Mucosa of rectum (tissue), 2 donors: ENCODE measurements around the gene SLC16A8.
"Not testable (repeated sequence)": the region's sequence is repeated elsewhere in the genome, so short reads cannot be mapped to it uniquely, and the experiment has no call there.

Experiments used
- H3K27ac ChIP-seq, 2 donors: one replicate each; pipeline ENCODE4 v1.7.0; 2013; ENCODE audit warnings: inconsistent platforms in 2 of 2, low read depth in 2 of 2, low read length in 2 of 2
- H3K27me3 ChIP-seq, 2 donors: one replicate each; pipeline ENCODE4 v1.7.0; 2013; ENCODE audit warnings: low read length in 2 of 2; ENCODE audit not compliant: control insufficient read depth in 2 of 2, insufficient read depth in 2 of 2
- H3K36me3 ChIP-seq, 2 donors: one replicate each; pipeline ENCODE4 v1.7.0; 2013; ENCODE audit warnings: low read length in 2 of 2; ENCODE audit not compliant: control insufficient read depth in 2 of 2, insufficient read depth in 2 of 2
- H3K4me1 ChIP-seq, 2 donors: one replicate each; pipeline ENCODE4 v1.7.0; 2013; ENCODE audit warnings: low read length in 2 of 2, mild to moderate bottlenecking in 1 of 2; ENCODE audit not compliant: control insufficient read depth in 2 of 2, insufficient read depth in 2 of 2
- H3K4me3 ChIP-seq, 2 donors: one replicate each; pipeline ENCODE4 v1.7.0; 2013; ENCODE audit warnings: low read length in 2 of 2
- H3K9ac ChIP-seq, 2 donors: one replicate each; pipeline ENCODE4 v1.7.0; 2013; ENCODE audit warnings: low read length in 2 of 2, low read depth in 1 of 2, mild to moderate bottlenecking in 1 of 2
- H3K9me3 ChIP-seq, 2 donors: one replicate each; pipeline ENCODE4 v1.7.0; 2013; ENCODE audit warnings: low read length in 2 of 2; ENCODE audit not compliant: control insufficient read depth in 2 of 2
- donor health status: healthy.
- donor health status: Normal muscosa, but diverticular disease.

SLC16A8 gene

DNA sequence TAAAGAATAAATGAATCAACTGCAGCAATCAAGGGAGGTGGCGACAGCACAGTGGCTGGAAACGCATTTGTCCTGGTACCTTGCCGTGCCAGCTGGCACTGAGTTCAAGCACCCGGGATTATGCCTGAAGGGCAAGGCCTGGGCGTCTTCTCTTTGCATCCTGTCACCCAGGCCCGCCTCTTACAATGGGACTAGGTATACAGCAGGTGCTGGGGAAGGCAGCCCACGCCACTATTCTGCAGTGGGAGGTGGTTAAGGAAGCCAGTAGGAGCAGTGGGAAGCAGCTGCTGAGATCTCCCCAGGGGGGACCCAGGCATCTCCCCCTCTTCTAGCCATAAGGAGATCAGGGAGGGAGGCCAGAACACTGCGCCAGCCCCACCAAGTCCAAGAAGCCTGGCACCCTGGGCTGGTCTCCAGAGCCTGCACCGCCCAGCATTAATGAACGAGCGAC lies 41.8 kb upstream of the SLC16A8 start:
- Histone ChIP-seq H3K36me3 (peaks cover 2 to 15% of the 10 kb centered on the region in 2 donors), H3K27ac (no peak overlapping the region), H3K9ac (no peak overlapping the region), H3K27me3 (no peaks in the 10 kb centered on the region), H3K4me1 (no peaks in the 10 kb centered on the region), H3K9me3 (no peaks in the 10 kb centered on the region), H3K4me3 (no peak overlapping the region)

- H3K9ac ChIP-seq: no peak overlapping the region
- peaks cover 2 to 15% of the 10 kb centered on the region in 2 donors for H3K36me3 ChIP-seq
- H3K9me3 ChIP-seq: no peaks in the 10 kb centered on the region
- H3K27ac ChIP-seq: no peak overlapping the region
- H3K4me1 ChIP-seq: peaks cover 0 to 4% of the 10 kb centered on the region in 2 donors
- no peaks in the 10 kb centered on the region for H3K27me3 ChIP-seq
- H3K4me3 ChIP-seq: no peak overlapping the region
Observed at GRCh38 chr22:38125038-38125610, 41.1 kb upstream of the SLC16A8 start.

DNA sequence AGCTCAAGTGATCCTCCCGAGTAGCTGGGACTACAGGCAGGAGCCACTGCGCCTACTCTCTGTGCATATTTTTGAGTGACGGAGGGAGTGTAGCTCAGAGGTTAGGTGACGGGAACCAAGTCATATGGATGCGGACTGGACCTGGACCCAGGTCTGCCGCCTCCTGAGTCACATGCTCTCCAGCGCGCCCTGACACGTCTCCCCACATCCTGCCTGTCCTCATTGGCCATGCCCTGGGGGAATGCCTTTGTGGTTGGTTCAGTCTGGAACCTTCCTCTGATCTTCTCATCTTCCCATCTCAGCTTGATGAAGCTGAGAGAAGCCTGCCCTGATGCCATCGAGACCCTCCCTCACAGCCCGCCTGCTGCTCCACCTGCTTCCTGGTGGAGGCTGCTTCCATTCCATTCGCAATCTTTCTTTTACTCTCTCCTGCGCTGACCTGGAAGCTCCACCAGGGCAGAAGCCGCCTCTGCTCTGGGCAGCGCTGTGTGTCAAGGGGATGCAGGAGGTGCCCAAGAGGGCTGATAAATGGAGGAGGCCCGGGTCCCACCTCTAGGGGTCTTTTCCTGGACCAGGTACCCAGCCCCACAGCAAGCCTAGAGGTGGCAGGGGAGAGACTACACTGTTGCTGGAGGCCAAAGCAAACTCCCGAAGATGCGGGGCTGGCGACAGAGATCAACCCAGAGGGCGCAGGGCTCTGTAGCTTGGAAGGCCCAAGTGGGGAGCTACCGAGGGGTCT lies 40.4 kb upstream of the SLC16A8 start:
- H3K27me3 ChIP-seq: no peaks in the 10 kb centered on the region
- H3K36me3 ChIP-seq: peaks cover 2 to 15% of the 10 kb centered on the region in 2 donors
- H3K9ac ChIP-seq: no peak overlapping the region
- no peak overlapping the region for H3K4me3 ChIP-seq
- H3K4me1 ChIP-seq: peaks cover 0 to 5% of the 10 kb centered on the region in 2 donors
- H3K9me3 ChIP-seq: no peaks in the 10 kb centered on the region
- H3K27ac ChIP-seq: no peak overlapping the region

GRCh38 chr22:38122616-38123015 lies 38.6 kb upstream of the SLC16A8 start:
- Histone ChIP-seq H3K27me3 (no peaks in the 10 kb centered on the region), H3K36me3 (peaks cover 2 to 12% of the 10 kb centered on the region in 2 donors), H3K27ac (no peak overlapping the region), H3K9ac (no peak overlapping the region), H3K4me1 (peaks cover 0 to 5% of the 10 kb centered on the region in 2 donors), H3K9me3 (no peaks in the 10 kb centered on the region), H3K4me3 (no peak overlapping the region)

DNA sequence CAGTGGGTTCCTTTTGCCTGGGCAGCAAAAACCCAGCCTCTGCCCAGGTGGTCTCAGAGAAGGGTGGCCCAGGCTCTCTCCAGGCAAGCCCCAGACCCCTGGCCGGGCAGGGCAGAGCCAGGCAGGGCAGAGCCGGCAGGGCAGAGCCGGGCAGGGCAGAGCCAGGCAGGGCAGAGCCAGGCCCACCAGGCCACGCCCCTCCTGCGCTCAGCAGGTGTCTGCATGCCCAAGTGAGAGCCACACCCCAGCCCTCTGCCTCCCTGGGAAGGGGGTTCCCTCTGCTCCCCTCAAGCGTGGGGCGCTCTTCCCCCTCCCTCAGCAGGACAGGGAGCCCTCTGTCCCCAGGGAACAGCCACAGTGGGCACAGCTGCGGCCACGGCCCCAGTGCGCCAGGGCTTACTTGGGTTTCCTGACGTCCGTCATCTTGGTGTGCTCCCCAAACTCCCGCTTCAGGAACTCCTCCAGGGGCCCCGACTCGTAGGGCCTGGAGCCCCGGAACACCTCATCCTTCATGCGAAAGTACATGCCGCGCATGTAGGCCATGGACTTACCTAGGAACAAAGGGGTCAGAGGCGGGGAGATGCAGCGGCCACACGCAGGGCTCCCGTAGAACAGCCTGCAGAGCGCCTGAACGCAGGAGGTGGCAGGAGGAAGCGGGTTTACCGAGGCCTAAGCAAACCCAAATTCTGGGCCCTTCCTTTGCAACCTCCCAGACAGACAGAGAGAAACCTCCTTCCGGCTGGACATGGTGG lies 36.6 kb upstream of the SLC16A8 start:
- no peaks in the 10 kb centered on the region for H3K9me3 ChIP-seq
- H3K4me1 ChIP-seq: peaks cover 0 to 5% of the 10 kb centered on the region in 2 donors
- H3K36me3 ChIP-seq: peaks cover 2 to 4% of the 10 kb centered on the region in 2 donors
- no peak overlapping the region for H3K4me3 ChIP-seq
- H3K27ac ChIP-seq: no peak overlapping the region
- H3K9ac ChIP-seq: no peak overlapping the region
- no peaks in the 10 kb centered on the region for H3K27me3 ChIP-seq

DNA sequence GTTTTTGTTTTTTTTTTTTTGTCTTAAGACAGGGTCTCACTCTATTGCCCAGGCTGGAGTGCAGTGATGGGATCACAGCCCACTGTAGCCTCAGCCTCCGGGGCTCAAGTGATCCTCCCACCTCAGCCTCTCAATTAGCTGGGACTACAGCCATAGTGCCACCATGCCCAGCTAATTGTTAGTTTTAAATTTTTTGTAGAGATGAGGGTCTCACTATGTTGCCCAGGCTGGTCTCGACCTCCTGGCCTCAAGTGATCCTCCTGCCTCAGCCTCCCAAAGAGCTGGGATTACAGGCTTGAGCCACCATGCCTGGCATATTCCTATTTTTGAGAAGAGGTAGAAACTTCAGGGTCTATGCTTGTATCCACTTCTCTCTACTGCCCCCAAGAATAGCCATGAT lies 34.8 kb upstream of the SLC16A8 start:
- H3K27ac ChIP-seq: not testable (repeated sequence)

GRCh38 chr22:38118182-38118581 lies 34.2 kb upstream of the SLC16A8 start:
- H3K4me3 ChIP-seq: no peak overlapping the region
- no peaks in the 10 kb centered on the region for H3K27me3 ChIP-seq
- H3K9ac ChIP-seq: no peak overlapping the region
- no peak overlapping the region for H3K27ac ChIP-seq
- no peaks in the 10 kb centered on the region for H3K9me3 ChIP-seq
- peaks cover 0 to 7% of the 10 kb centered on the region in 2 donors for H3K4me1 ChIP-seq
- H3K36me3 ChIP-seq: peaks cover 0 to 4% of the 10 kb centered on the region in 2 donors

More for the DNA sequence above, 34.8 kb upstream of the SLC16A8 start:
- not testable (repeated sequence) for H3K9ac ChIP-seq, H3K27me3 ChIP-seq, H3K4me3 ChIP-seq, H3K9me3 ChIP-seq, H3K4me1 ChIP-seq, H3K36me3 ChIP-seq

GRCh38 chr22:38117556-38117955 lies 33.6 kb upstream of the SLC16A8 start:
- not testable (repeated sequence) for H3K4me3 ChIP-seq, H3K36me3 ChIP-seq, H3K9ac ChIP-seq, H3K27me3 ChIP-seq, H3K27ac ChIP-seq, H3K9me3 ChIP-seq
- H3K4me1 ChIP-seq: peaks cover 2 to 11% of the 10 kb centered on the region in 2 donors

DNA sequence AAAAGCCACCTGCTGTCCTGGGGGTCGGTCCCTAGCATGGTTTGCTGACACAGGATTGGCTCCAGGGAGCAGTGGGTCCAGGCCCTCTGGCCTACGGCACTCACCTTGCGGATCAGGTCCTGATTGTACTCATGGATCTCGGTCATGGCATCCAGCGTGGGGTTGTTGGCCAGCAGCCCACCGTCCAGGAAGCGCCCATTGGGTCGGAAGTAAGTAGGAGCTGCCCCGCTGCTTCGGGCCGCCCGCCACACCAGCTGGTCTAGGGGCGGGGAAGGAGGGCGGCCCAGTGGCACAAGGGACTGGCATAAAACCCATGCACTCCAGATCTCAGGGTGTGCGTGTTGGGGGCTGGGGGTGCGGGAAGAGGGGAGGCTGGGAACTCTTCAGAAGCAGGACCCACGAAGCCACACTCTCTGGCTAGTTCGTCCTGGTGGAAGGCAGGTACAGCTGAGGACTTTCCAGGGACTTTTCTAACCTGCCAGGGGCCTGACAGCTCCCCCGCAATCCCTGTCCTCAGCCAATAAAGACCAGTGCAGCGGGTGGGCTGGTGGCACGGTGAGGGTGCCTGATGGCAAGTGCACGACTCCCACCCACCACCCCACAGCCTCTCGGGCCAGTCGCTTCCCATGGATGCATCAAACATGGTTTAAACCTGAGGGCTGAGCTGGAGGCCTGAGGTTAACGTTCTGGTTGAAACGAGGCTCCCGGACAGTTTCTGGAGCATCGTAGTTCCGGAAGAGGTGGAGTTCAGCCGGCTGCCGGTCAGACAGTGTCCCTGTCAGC lies 31.6 kb upstream of the SLC16A8 start:
- Histone ChIP-seq H3K4me3 (no peak overlapping the region), H3K27me3 (no peaks in the 10 kb centered on the region), H3K36me3 (peaks cover 0 to 4% of the 10 kb centered on the region in 2 donors), H3K9ac (no peak overlapping the region), H3K9me3 (no peaks in the 10 kb centered on the region), H3K27ac (no peak overlapping the region), H3K4me1 (peaks cover 17 to 29% of the 10 kb centered on the region in 2 donors)
